ENCODE measurements around the gene SHISA3. TPM values are rescaled to one million over a fixed set of nuclear protein-coding genes. Genes with fewer than 3 reads are reported as not detected.

SHISA3 gene
- total RNA-seq: 2.3 and 3.7 TPM in 2 replicates

DNA sequence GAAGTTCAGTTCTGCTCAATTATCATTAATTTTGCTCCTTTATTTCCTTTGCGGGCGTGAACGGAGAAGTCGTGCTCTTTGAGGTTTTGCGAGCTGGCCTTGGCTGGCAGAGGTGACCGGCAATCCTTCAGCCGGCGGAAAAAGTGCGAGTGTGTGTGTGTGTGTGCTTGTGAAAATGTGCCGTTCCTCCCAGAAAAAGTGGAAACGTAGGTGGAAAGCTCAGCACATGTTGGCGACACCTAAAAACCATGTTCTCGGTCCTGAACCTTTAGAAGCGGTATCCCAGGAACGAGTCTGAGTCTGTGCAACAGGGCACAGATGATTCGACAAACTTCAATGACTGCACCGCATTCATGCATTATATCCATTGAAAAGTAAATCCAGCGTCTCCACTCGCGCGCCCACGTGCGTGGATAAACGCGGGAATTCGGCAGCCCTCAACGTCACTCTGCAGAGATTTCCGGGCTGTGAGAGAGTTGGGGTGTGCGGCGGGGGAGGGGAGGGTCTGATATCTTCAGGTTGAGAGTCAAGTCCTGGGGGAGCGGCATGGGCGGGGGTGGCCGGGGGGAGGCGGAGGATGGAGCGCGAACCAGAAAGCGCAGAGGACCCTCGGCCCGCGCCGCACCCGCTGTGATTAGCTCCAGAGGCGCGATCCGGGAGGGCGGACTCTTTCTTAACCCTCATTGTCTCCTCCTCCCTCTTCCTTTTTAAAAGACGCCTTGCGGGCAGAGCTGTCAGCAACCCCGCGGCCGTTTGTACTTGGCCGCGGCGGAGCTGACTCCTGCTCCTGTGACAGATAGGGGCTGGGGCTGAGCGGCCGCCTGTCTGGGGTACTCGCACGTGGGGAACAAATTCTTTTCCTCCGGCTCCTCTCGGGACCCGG lies at the start of gene SHISA3:
SHISA3 (plus strand) TSS at position 737 of the 883 bp plus-strand sequence. CDS start 569 bp downstream, outside the sequence.

Other genes starting within 250 kb of the SHISA3 start
- gene BEND4, start 244.8 kb upstream of the SHISA3 start, total RNA-seq: not detected in 2 replicates

Measured in pericardium fibroblast (primary cell).